Transverse colon (tissue), 3 donors: Measurements from ENCODE around the gene IQCM.

Source experiments
- EP300 ChIP-seq: sonication (generic); formaldehyde crosslinking; IDR thresholded peaks from one replicate; pipeline ENCODE4 v1.6.1; 2017; ENCODE audit warnings: antibody characterized with exemption, low read depth
- POLR2A ChIP-seq: fragments of 450-650 bp; IDR thresholded peaks from one replicate; pipeline ENCODE4 v1.6.1; 2016; ENCODE audit warnings: antibody characterized with exemption, mild to moderate bottlenecking, moderate library complexity
- TF ChIP-seq, protein P1 (sequence below), 5 experiments: fragments of 200-600 bp in 3 of 5; fragments of 450-650 bp in 2 of 5; sonication (generic) in 3 of 5; IDR thresholded peaks; 1 replicate in 2 of 5; 2 replicates in 3 of 5; pipeline ENCODE4 v1.5.1; 2016 to 2017; ENCODE audit warnings: antibody characterized with exemption in 5 of 5, inconsistent platforms in 3 of 5, mild to moderate bottlenecking in 2 of 5, moderate library complexity in 1 of 5

GRCh38 chr4:149838036-149838435 lies 22.4 kb upstream of the IQCM start:
- TF ChIP-seq, protein P1, sequence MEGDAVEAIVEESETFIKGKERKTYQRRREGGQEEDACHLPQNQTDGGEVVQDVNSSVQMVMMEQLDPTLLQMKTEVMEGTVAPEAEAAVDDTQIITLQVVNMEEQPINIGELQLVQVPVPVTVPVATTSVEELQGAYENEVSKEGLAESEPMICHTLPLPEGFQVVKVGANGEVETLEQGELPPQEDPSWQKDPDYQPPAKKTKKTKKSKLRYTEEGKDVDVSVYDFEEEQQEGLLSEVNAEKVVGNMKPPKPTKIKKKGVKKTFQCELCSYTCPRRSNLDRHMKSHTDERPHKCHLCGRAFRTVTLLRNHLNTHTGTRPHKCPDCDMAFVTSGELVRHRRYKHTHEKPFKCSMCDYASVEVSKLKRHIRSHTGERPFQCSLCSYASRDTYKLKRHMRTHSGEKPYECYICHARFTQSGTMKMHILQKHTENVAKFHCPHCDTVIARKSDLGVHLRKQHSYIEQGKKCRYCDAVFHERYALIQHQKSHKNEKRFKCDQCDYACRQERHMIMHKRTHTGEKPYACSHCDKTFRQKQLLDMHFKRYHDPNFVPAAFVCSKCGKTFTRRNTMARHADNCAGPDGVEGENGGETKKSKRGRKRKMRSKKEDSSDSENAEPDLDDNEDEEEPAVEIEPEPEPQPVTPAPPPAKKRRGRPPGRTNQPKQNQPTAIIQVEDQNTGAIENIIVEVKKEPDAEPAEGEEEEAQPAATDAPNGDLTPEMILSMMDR (IDR thresholded peaks at IDR 0.05) = no peak
- TF ChIP-seq EP300 (no peak), POLR2A (no peak)
